SU-DHL-6 (cell line): ENCODE measurements around the gene CRHBP.

Experiments used
- H2AFZ ChIP-seq: fragments of 200-600 bp; sonication (generic); 2 replicates; pipeline ENCODE4 v1.6.1; 2014; ENCODE audit warnings: low read depth, mild to moderate bottlenecking, moderate library complexity, mixed read lengths, antibody characterized with exemption, low read length; ENCODE audit not compliant: severe bottlenecking
- H3F3A ChIP-seq: fragments of 200-600 bp; shearing (Covaris generic); 2 replicates; pipeline ENCODE4 v1.6.0; 2016; ENCODE audit warnings: antibody characterized with exemption, mild to moderate bottlenecking; ENCODE audit not compliant: insufficient read depth
- H3K27ac ChIP-seq: fragments of 200-600 bp; sonication (generic); 2 replicates; pipeline ENCODE4 v1.5.1; 2016; ENCODE audit warnings: low read depth, mild to moderate bottlenecking, low read length, moderate library complexity, mixed read lengths
- H3K27me3 ChIP-seq: fragments of 200-600 bp; sonication (generic), shearing (Covaris generic); 2 replicates; pipeline ENCODE4 v1.6.0; 2014; ENCODE audit warnings: mild to moderate bottlenecking, low read length
- H3K36me3 ChIP-seq: fragments of 200-600 bp; sonication (generic); 2 replicates; pipeline ENCODE4 v1.6.1; 2014; ENCODE audit warnings: mild to moderate bottlenecking, low read length, mixed read lengths
- H3K4me2 ChIP-seq: fragments of 300-600, 200-600 bp; shearing (Covaris generic), sonication (generic); 2 replicates; pipeline ENCODE4 v1.6.0; 2014; ENCODE audit warnings: low read length, low read depth, mild to moderate bottlenecking; ENCODE audit not compliant: poor library complexity, severe bottlenecking
- H3K4me3 ChIP-seq: fragments of 200-600 bp; sonication (generic); 2 replicates; pipeline ENCODE4 v1.5.1; 2014; ENCODE audit warnings: antibody characterized with exemption, low read length, mild to moderate bottlenecking, mixed read lengths; ENCODE audit not compliant: insufficient read depth, poor library complexity, severe bottlenecking
- H3K79me2 ChIP-seq: fragments of 200-600 bp; sonication (generic); 2 replicates; pipeline ENCODE4 v1.6.1; 2014; ENCODE audit warnings: mild to moderate bottlenecking, low read length, moderate library complexity; ENCODE audit not compliant: insufficient read depth
- H3K9ac ChIP-seq: fragments of 200-600 bp; sonication (generic); 2 replicates; pipeline ENCODE4 v1.7.0; 2014; ENCODE audit warnings: mild to moderate bottlenecking, low read length
- H3K9me2 ChIP-seq: fragments of 200-600 bp; sonication (generic); replicated peaks from 2 replicates; pipeline ENCODE4 v1.6.1; 2014; ENCODE audit warnings: low read length; ENCODE audit not compliant: insufficient read depth
- H3K9me3 ChIP-seq: fragments of 200-600 bp; sonication (generic); 2 replicates; pipeline ENCODE4 v1.6.1; 2014; ENCODE audit warnings: low read length, mixed read lengths; ENCODE audit not compliant: insufficient read depth
- H4K20me1 ChIP-seq: fragments of 200-600 bp; sonication (generic); 2 replicates; pipeline ENCODE4 v1.6.1; 2014; ENCODE audit warnings: low read depth, mild to moderate bottlenecking, antibody characterized with exemption, low read length, moderate library complexity, mixed read lengths
- EZH2phosphoT487 ChIP-seq: fragments of 200-600 bp; sonication (generic), shearing (Covaris generic); conservative IDR thresholded peaks from 2 replicates; pipeline ENCODE4 v1.6.1; 2018; ENCODE audit warnings: mild to moderate bottlenecking, antibody characterized with exemption, low read length, moderate library complexity, mixed read lengths
- TF ChIP-seq, protein P1 (sequence below): fragments of 200-600 bp; sonication (generic); IDR thresholded peaks from one replicate; pipeline ENCODE4 v1.5.1; 2017; ENCODE audit warnings: antibody characterized with exemption, mild to moderate bottlenecking, low read length, moderate library complexity; ENCODE audit not compliant: insufficient read depth, poor library complexity, severe bottlenecking

The CRHBP gene

DNA sequence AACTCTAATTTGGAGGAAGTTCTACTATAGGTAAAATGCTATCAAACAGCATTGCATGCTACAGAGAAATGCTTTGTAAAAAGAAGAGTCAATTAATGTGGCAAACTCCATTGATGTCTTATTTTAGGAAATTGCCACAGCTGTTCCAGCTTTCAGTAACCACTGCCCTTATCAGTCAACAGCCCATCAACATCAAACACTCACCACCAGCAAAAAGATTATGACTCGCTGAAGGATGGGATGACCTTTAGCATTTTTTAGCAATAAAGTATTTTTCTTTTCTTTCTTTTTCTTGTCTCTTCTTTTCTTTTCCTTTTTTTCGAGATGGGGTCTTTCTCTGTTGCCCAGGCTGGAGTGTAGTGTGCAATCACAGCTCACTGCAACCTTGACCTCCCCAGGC, 26.0 kb downstream of the CRHBP start:
- Histone ChIP-seq H3K4me2 (no peak overlapping the region), H3K27ac (no peak overlapping the region), H3K36me3 (no peaks in the 10 kb centered on the region; the same call in none of the 2 replicates), H2AFZ (no peak overlapping the region), H4K20me1 (no peaks in the 10 kb centered on the region), H3K4me3 (no peak overlapping the region), H3K27me3 (no peaks in the 10 kb centered on the region), H3K9me2 (no peaks in the 10 kb centered on the region), H3K9ac (no peak overlapping the region), H3F3A (no peaks in the 10 kb centered on the region), H3K9me3 (no peaks in the 10 kb centered on the region), H3K79me2 (no peaks in the 10 kb centered on the region)
- TF ChIP-seq EZH2phosphoT487 = no peak

DNA sequence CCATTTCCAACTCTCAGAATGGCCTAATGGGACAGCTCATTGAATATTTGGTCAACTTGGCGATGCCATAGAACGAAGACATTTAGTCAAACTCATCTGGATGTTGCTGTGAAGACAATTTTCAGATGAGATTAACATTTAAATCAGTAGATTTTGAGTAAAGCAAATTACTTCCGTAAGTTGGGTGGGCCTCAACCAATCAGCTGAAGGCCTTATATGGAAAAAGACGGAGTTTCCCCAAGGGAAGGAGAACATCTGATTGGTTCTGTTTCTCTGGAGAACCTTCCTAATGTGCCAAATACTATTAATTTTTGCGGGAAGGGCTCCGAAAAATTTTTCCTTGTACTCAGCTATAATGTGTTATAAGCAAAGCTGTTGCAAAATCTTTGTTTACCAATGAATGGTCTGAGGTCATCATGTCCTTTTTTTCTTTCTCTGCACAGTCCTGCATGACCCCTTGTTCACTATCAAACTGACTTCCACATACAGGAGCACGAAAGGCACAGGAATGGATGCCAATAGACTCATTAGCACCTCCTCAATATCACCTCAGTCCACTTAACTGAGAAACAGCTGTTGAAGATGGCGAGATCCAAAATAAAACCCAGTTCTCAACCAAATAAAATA, 27.8 kb downstream of the CRHBP start:
- Histone ChIP-seq H3F3A (no peaks in the 10 kb centered on the region), H3K4me2 (no peak overlapping the region), H3K9ac (no peak overlapping the region), H3K36me3 (no peaks in the 10 kb centered on the region; the same call in none of the 2 replicates), H3K79me2 (no peaks in the 10 kb centered on the region), H3K27ac (no peak overlapping the region), H4K20me1 (no peaks in the 10 kb centered on the region), H3K9me3 (no peaks in the 10 kb centered on the region), H3K4me3 (no peak overlapping the region), H2AFZ (no peak overlapping the region), H3K27me3 (no peaks in the 10 kb centered on the region), H3K9me2 (no peaks in the 10 kb centered on the region)
- TF ChIP-seq, protein P1, sequence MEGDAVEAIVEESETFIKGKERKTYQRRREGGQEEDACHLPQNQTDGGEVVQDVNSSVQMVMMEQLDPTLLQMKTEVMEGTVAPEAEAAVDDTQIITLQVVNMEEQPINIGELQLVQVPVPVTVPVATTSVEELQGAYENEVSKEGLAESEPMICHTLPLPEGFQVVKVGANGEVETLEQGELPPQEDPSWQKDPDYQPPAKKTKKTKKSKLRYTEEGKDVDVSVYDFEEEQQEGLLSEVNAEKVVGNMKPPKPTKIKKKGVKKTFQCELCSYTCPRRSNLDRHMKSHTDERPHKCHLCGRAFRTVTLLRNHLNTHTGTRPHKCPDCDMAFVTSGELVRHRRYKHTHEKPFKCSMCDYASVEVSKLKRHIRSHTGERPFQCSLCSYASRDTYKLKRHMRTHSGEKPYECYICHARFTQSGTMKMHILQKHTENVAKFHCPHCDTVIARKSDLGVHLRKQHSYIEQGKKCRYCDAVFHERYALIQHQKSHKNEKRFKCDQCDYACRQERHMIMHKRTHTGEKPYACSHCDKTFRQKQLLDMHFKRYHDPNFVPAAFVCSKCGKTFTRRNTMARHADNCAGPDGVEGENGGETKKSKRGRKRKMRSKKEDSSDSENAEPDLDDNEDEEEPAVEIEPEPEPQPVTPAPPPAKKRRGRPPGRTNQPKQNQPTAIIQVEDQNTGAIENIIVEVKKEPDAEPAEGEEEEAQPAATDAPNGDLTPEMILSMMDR = no peak
- no peak for TF ChIP-seq EZH2phosphoT487

DNA sequence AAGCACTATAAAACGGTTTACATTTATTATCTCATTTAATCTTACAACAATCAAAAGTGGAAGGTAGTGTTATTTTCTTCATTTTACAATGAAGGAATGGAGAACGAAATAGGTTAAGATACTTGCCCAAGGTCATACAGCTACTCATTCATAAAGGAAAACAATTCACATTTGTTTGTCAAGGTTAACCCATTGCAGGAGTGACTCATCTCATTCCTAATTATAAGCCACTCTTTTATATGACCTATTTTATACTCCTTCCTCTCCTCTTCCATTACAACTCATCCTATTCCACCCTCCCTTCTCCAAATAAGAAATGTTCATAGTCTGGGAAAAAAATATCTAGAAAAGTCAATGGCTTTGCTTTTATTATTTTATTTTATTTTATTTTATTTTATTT, 29.6 kb downstream of the CRHBP start:
- H3K79me2 ChIP-seq = no peaks in the 10 kb centered on the region
- H3K9ac ChIP-seq = no peak overlapping the region
- no peak overlapping the region for H3K4me3 ChIP-seq
- no peaks in the 10 kb centered on the region for H3K36me3 ChIP-seq
- H3K27ac ChIP-seq = no peak overlapping the region
- H3K9me3 ChIP-seq = no peaks in the 10 kb centered on the region
- no peaks in the 10 kb centered on the region for H3K9me2 ChIP-seq
- no peaks in the 10 kb centered on the region for H3K27me3 ChIP-seq
- TF ChIP-seq, protein P1 = no peak
- no peak for TF ChIP-seq EZH2phosphoT487
- no peak overlapping the region for H2AFZ ChIP-seq
- H3F3A ChIP-seq = no peaks in the 10 kb centered on the region
- H4K20me1 ChIP-seq = no peaks in the 10 kb centered on the region
- no peak overlapping the region for H3K4me2 ChIP-seq

- no peaks in the 10 kb centered on the region for H3K36me3 ChIP-seq
- H3K9me3 ChIP-seq = no peaks in the 10 kb centered on the region
- no peaks in the 10 kb centered on the region for H3F3A ChIP-seq
- no peak overlapping the region for H3K4me3 ChIP-seq
- H2AFZ ChIP-seq = no peak overlapping the region
- H3K9me2 ChIP-seq = no peaks in the 10 kb centered on the region
- no peak overlapping the region for H3K4me2 ChIP-seq
- no peak overlapping the region for H3K9ac ChIP-seq
- no peak for TF ChIP-seq EZH2phosphoT487
- TF ChIP-seq, protein P1 = no peak
- no peaks in the 10 kb centered on the region for H3K79me2 ChIP-seq
- no peak overlapping the region for H3K27ac ChIP-seq
- H3K27me3 ChIP-seq = no peaks in the 10 kb centered on the region
- H4K20me1 ChIP-seq = no peaks in the 10 kb centered on the region
These were observed 30.6 kb downstream of the CRHBP start for GRCh38 chr5:76983468-76983867.
